H1 (cell line): ENCODE data around the gene CDR2. TPM values are rescaled to one million over a fixed set of nuclear protein-coding genes. Genes with fewer than 3 reads are reported as not detected.
A peak's percentile ranks its signal among the peaks of the same experiment; 100 is the strongest.

ENCODE experiments used
- CTCF ChIA-PET: fragments of 300-600 bp; sonication (Branson Sonifier 250); formaldehyde crosslinking; loops from one replicate; lab custom pipeline; 2021; ENCODE audit not compliant: partially characterized antibody; lab: Charles Lee
- POLR2A ChIA-PET: fragments of 300-600 bp; sonication (Branson Sonifier 250); formaldehyde crosslinking; loops from one replicate; lab custom pipeline; 2021; ENCODE audit warnings: inconsistent platforms; ENCODE audit not compliant: partially characterized antibody; lab: Charles Lee
- DNase-seq, 2 experiments: peaks; one replicate each; pipeline versions ENCODE4 v3.0.0 to v3.0.0-alpha.2; 2010 to 2022; ENCODE audit warnings: low spot score in 2 of 2, low read depth in 1 of 2, mixed read lengths in 1 of 2
- FAIRE-seq: peaks from 2 replicates; lab custom pipeline; 2011; peaks lifted over from hg19 to GRCh38; lab: Jason Lieb, UNC
- H2AFZ ChIP-seq: 2 replicates; pipeline ENCODE4 v1.8.1; 2012; ENCODE audit warnings: low read length, inconsistent platforms
- H2AK5ac ChIP-seq: 2 replicates; pipeline ENCODE4 v1.6.1; 2013; ENCODE audit warnings: low read depth, low read length
- H2BK120ac ChIP-seq: replicated peaks from 2 replicates; pipeline ENCODE3; 2013; ENCODE audit warnings: low read depth, low read length, inconsistent platforms
- H2BK12ac ChIP-seq: 2 replicates; pipeline ENCODE4 v1.6.1; 2013; ENCODE audit warnings: low read depth, low read length
- H2BK15ac ChIP-seq: 2 replicates; pipeline ENCODE4 v1.6.1; 2013; ENCODE audit warnings: low read length
- H2BK20ac ChIP-seq: 2 replicates; pipeline ENCODE4 v1.6.1; 2013; ENCODE audit warnings: low read length
- H2BK5ac ChIP-seq: 2 replicates; pipeline ENCODE4 v1.6.1; 2013; ENCODE audit warnings: low read depth, low read length
- H3K14ac ChIP-seq: 2 replicates; pipeline ENCODE4 v1.6.1; 2013; ENCODE audit warnings: inconsistent platforms; ENCODE audit not compliant: insufficient read length
- H3K18ac ChIP-seq: 2 replicates; pipeline ENCODE4 v1.6.1; 2013; ENCODE audit warnings: low read length; ENCODE audit errors: extremely low read depth
- H3K23ac ChIP-seq: 2 replicates; pipeline ENCODE4 v1.6.1; 2013; ENCODE audit warnings: inconsistent platforms; ENCODE audit not compliant: insufficient read length
- H3K23me2 ChIP-seq: 2 replicates; pipeline ENCODE4 v1.6.1; 2013; ENCODE audit warnings: low read depth, low read length
- H3K27ac ChIP-seq: 2 replicates; pipeline ENCODE4 v1.6.1; 2011; ENCODE audit warnings: low read depth, low read length, inconsistent platforms
- H3K27me3 ChIP-seq, 4 experiments: replicated peaks in 1 of 4; 1 replicate in 1 of 4; 2 replicates in 3 of 4; pipeline versions ENCODE4 v1.6.1 to v1.8.1; 2011 to 2013; ENCODE audit warnings: low read length in 3 of 4, mild to moderate bottlenecking in 3 of 4, inconsistent platforms in 2 of 4, mixed read lengths in 2 of 4, moderate library complexity in 1 of 4; ENCODE audit not compliant: control insufficient read depth in 3 of 4, insufficient read depth in 3 of 4; ENCODE audit errors: extremely low read depth in 1 of 4
- H3K36me3 ChIP-seq, 4 experiments: 2 replicates each; pipeline versions ENCODE4 v1.6.1 to v1.8.1; 2011 to 2013; ENCODE audit warnings: mild to moderate bottlenecking in 4 of 4, low read length in 3 of 4, moderate library complexity in 2 of 4, control low read depth in 1 of 4, inconsistent platforms in 1 of 4; ENCODE audit not compliant: insufficient read depth in 4 of 4, control insufficient read depth in 2 of 4
- H3K4ac ChIP-seq: replicated peaks from 2 replicates; pipeline ENCODE3; 2013; ENCODE audit warnings: low read length, low read depth, mixed read lengths, inconsistent platforms; ENCODE audit not compliant: insufficient read length
- H3K4me1 ChIP-seq, 4 experiments: replicated peaks in 1 of 4; 1 replicate in 1 of 4; 2 replicates in 3 of 4; pipeline versions ENCODE4 v1.6.1 to v1.8.1; 2011 to 2013; ENCODE audit warnings: low read length in 3 of 4, inconsistent platforms in 2 of 4, mixed read lengths in 1 of 4; ENCODE audit not compliant: insufficient read depth in 4 of 4, control insufficient read depth in 3 of 4
- H3K4me2 ChIP-seq, 2 experiments: 2 replicates each; pipeline versions ENCODE4 v1.6.1 to v1.8.1; 2011 to 2013; ENCODE audit warnings: low read depth in 2 of 2, low read length in 2 of 2, control low read depth in 1 of 2, inconsistent platforms in 1 of 2, mild to moderate bottlenecking in 1 of 2; ENCODE audit not compliant: insufficient read depth in 1 of 2
- H3K4me3 ChIP-seq, 4 experiments: fragments of 200-600, 300-600 bp in 1 of 4; sonication (generic), shearing (Covaris generic), sonication (Bioruptor Twin) in 1 of 4; 2 replicates each; pipeline versions ENCODE4 v1.5.1 to v1.8.1; 2011 to 2016; ENCODE audit warnings: low read length in 4 of 4, low read depth in 3 of 4, control low read depth in 2 of 4, inconsistent platforms in 2 of 4, mild to moderate bottlenecking in 2 of 4, mixed read lengths in 1 of 4, moderate library complexity in 1 of 4; ENCODE audit not compliant: insufficient read depth in 2 of 4; ENCODE audit errors: extremely low read depth in 1 of 4
- H3K56ac ChIP-seq: replicated peaks from 2 replicates; pipeline ENCODE3; 2013; ENCODE audit warnings: low read depth, mild to moderate bottlenecking, mixed read lengths, low read length, inconsistent platforms; ENCODE audit not compliant: insufficient read length
- H3K79me1 ChIP-seq: 2 replicates; pipeline ENCODE4 v1.6.1; 2013; ENCODE audit warnings: low read depth, low read length, control low read depth
- H3K79me2 ChIP-seq, 2 experiments: 2 replicates each; pipeline versions ENCODE4 v1.6.1 to v1.8.1; 2012 to 2013; ENCODE audit warnings: low read length in 2 of 2, mild to moderate bottlenecking in 2 of 2, inconsistent platforms in 1 of 2; ENCODE audit not compliant: insufficient read depth in 2 of 2, control insufficient read depth in 1 of 2
- H3K9ac ChIP-seq, 4 experiments: replicated peaks in 1 of 4; 1 replicate in 1 of 4; 2 replicates in 3 of 4; pipeline versions ENCODE4 v1.6.1 to v1.8.1; 2011 to 2013; ENCODE audit warnings: low read depth in 3 of 4, low read length in 3 of 4, control low read depth in 2 of 4, mild to moderate bottlenecking in 2 of 4, moderate library complexity in 2 of 4, inconsistent platforms in 1 of 4; ENCODE audit errors: extremely low read depth in 1 of 4
- H3K9me3 ChIP-seq, 2 experiments: 2 replicates each; pipeline versions ENCODE4 v1.6.1 to v1.8.1; 2012 to 2013; ENCODE audit warnings: mild to moderate bottlenecking in 2 of 2, moderate library complexity in 2 of 2, control low read depth in 1 of 2, inconsistent platforms in 1 of 2, low read depth in 1 of 2, low read length in 1 of 2, mixed read lengths in 1 of 2; ENCODE audit not compliant: insufficient read depth in 2 of 2
- H4K20me1 ChIP-seq, 2 experiments: replicated peaks in 1 of 2; 2 replicates each; pipeline versions ENCODE3 to v1.8.1; 2011 to 2013; ENCODE audit warnings: inconsistent platforms in 2 of 2, low read length in 2 of 2, mild to moderate bottlenecking in 1 of 2; ENCODE audit not compliant: insufficient read depth in 2 of 2, control insufficient read depth in 1 of 2
- H4K5ac ChIP-seq: 2 replicates; pipeline ENCODE4 v1.6.1; 2013; ENCODE audit warnings: low read length, low read depth, mixed read lengths, inconsistent platforms; ENCODE audit not compliant: insufficient read length
- H4K8ac ChIP-seq: 2 replicates; pipeline ENCODE4 v1.8.0; 2013; ENCODE audit warnings: mild to moderate bottlenecking, moderate library complexity, low read length, inconsistent platforms; ENCODE audit not compliant: insufficient read depth; ENCODE audit errors: extremely low read depth
- H4K91ac ChIP-seq: replicated peaks from 2 replicates; pipeline ENCODE3; 2013; ENCODE audit warnings: low read length, mixed read lengths, inconsistent platforms; ENCODE audit not compliant: insufficient read length
- MAFK ChIP-seq: IDR thresholded peaks from 2 replicates; pipeline ENCODE4 v1.6.1; 2012; ENCODE audit warnings: low read depth, mild to moderate bottlenecking, improper control_type of control experiment, low read length
- TAF7 ChIP-seq: optimal IDR thresholded peaks from 2 replicates; pipeline ENCODE3; 2011; ENCODE audit warnings: low read depth, mild to moderate bottlenecking, inconsistent platforms, low read length, moderate library complexity, borderline replicate concordance
- WGBS, 2 experiments: shearing (Covaris generic) in 1 of 2; methylation state at CpG; one replicate each; pipeline versions ENCODE4 v1.1.6 to v1.1.7; 2013 to 2015; ENCODE audit warnings: low lambda C conversion rate in 2 of 2, mixed read lengths in 2 of 2, inconsistent platforms in 1 of 2, low coverage in 1 of 2, missing lambda C conversion rate in 1 of 2; ENCODE audit not compliant: insufficient replicate concordance in 2 of 2, insufficient coverage in 1 of 2, insufficient read length in 1 of 2; ENCODE audit errors: extremely low coverage in 1 of 2, missing lambda C conversion rate in 1 of 2; 5-methylcytosine and 5-hydroxymethylcytosine counted together
- polyA plus RNA-seq, 7 experiments: library from polyadenylated mRNA; depleted of rRNA in 3 of 7; stranded (reverse) in 5 of 7; unstranded in 2 of 7; fragments of >200 nt in 5 of 7; fragments of 200-250 nt in 2 of 7; gene quantifications; 1 replicate in 5 of 7; 2 replicates in 1 of 7; 4 replicates in 1 of 7; pipeline versions ENCODE4 v1.2.1 to v1.2.3, GENCODE V29; 2011 to 2013; ENCODE audit warnings: missing spikeins in 2 of 7, mixed read lengths in 2 of 7
- total RNA-seq: library from RNA; stranded (reverse); fragmentation: NEBNext Ultra II Directional; extraction: Animal tissue kit (Norgen Biotek cat#: 25700); gene quantifications from 2 replicates; pipeline ENCODE4 v1.2.1, GENCODE V29; 2021

The CDR2 gene
- total and polyA plus RNA-seq, 2 of the 8 experiments (the other 6 are each of a cell fraction or from before 2014, with no cell fraction given), result 16.3 to 34.9 TPM

GRCh38 chr16:22353933-22354541, 20.4 kb downstream of the CDR2 start:
- FAIRE-seq, result no peak
- no peak for TF ChIP-seq MAFK
- TF ChIP-seq TAF7, result no peak
- TF ChIP-seq, all 59 proteins: peak for 0
- Histone ChIP-seq H4K5ac (no peak overlapping the region), H3K4me1 (peaks cover 0 to 10% (median 8%) of the 10 kb centered on the region in 4 experiments; a peak in 4 of 7 replicates), H2BK12ac (peak overlapping the region; percentile 44; the same call in 1 of the 2 replicates), H3K9me3 (no peaks in the 10 kb centered on the region), H3K18ac (no peak overlapping the region; the same call in 1 of the 2 replicates), H3K23me2 (no peaks in the 10 kb centered on the region; the same call in 1 of the 2 replicates), H3K4me3 (0 out of 8 replicates have a peak overlapping the region, but pooled peaks of 1 of the 4 experiments have one; percentile 12), H3K27me3 (no peaks in the 10 kb centered on the region), H3K9ac (no peak overlapping the region), H3K27ac (no peak overlapping the region; the same call in 1 of the 2 replicates), H4K20me1 (no peaks in the 10 kb centered on the region), H4K91ac (peak overlapping the region; percentile 95), H3K4me2 (no peak overlapping the region; a peak in 1 of 4 replicates), H3K23ac (no peak overlapping the region), H2BK5ac (peak overlapping the region; percentile 69; the same call in 1 of the 2 replicates), H3K56ac (no peak overlapping the region), H3K36me3 (peaks cover 3 to 28% (median 12%) of the 10 kb centered on the region in 4 experiments; a peak in 7 of 8 replicates), H2BK120ac (peak overlapping the region; percentile 13), H2AFZ (no peak overlapping the region), H4K8ac (no peak overlapping the region), H2BK20ac (no peak overlapping the region), H3K79me2 (peaks cover 0 to 14% of the 10 kb centered on the region in 2 experiments; a peak in 2 of 4 replicates), H3K4ac (no peak overlapping the region), H2BK15ac (no peak overlapping the region), H2AK5ac (0 out of 2 replicates have a peak overlapping the region, but pooled peaks have one; percentile 66), H3K79me1 (no peaks in the 10 kb centered on the region; the same call in 1 of the 2 replicates), H3K14ac (no peak overlapping the region)
- ChIA-PET CTCF (interaction anchor here (1.2 to 1.3 kb wide), 2 partner anchors 24 to 33 kb away, joined by 3 to 5 read pairs; no protein-coding TSS in a partner anchor), POLR2A (interaction anchor here (0.5 to 1.7 kb wide), 4 partner anchors 9 to 17 kb away, joined by 3 to 5 read pairs (median 4); no protein-coding TSS in a partner anchor)
- DNase-seq, result no peak
- 67% methylated on average over 5 of the region's 5 CpGs; no CpG with 5 or more reads in 1 of the 2 experiments for WGBS, 2 experiments
